K562 (cell line): ENCODE results near the gene PDCD5. TPM values are rescaled to one million over a fixed set of nuclear protein-coding genes. Genes with fewer than 3 reads are reported as not detected.

Source experiments
- BDP1 ChIP-seq: IDR thresholded peaks from 3 replicates; pipeline ENCODE4 v1.6.1; 2011; ENCODE audit not compliant: insufficient read length, insufficient read depth
- CEBPB ChIP-seq: fragments of 450-650 bp; IDR thresholded peaks from 2 replicates; pipeline ENCODE4 v1.6.1; 2016; ENCODE audit warnings: missing genetic modification characterization, missing compliant biosample characterization
- CXXC5 ChIP-seq: fragments of 250-450 bp; sonication (Bioruptor Pico); IDR thresholded peaks from 2 replicates; pipeline ENCODE4 v1.8.0; 2022; ENCODE audit warnings: inconsistent platforms, mild to moderate bottlenecking, moderate library complexity
- FOXK2 ChIP-seq, 2 experiments: fragments of 450-650 bp; IDR thresholded peaks in 1 of 2; conservative IDR thresholded peaks in 1 of 2; 2 replicates each; pipeline ENCODE4 v1.6.1; 2016; ENCODE audit warnings: low read depth in 2 of 2, mild to moderate bottlenecking in 1 of 2
- KLF16 ChIP-seq: IDR thresholded peaks from 2 replicates; pipeline ENCODE4 v1.6.1; 2016; ENCODE audit warnings: antibody characterized with exemption
- SIN3A ChIP-seq, 2 experiments: fragments of 150-350 bp in 1 of 2; IDR thresholded peaks; 2 replicates each; pipeline ENCODE4 v1.6.1; 2011 to 2016; ENCODE audit warnings: borderline replicate concordance in 2 of 2, low read depth in 2 of 2, low read length in 2 of 2, mild to moderate bottlenecking in 2 of 2, moderate library complexity in 2 of 2; ENCODE audit not compliant: control insufficient read depth in 1 of 2
- SMARCC2 ChIP-seq: fragments of 450-650 bp; IDR thresholded peaks from 2 replicates; pipeline ENCODE4 v1.6.1; 2017; ENCODE audit warnings: antibody characterized with exemption, moderate library complexity, mild to moderate bottlenecking, low read depth
- SPI1 ChIP-seq: IDR thresholded peaks from 2 replicates; pipeline ENCODE4 v1.6.1; 2011; ENCODE audit warnings: low read depth, low read length, control low read depth, borderline replicate concordance
- SREBF2 ChIP-seq: sonication (generic); formaldehyde crosslinking; IDR thresholded peaks from 2 replicates; pipeline ENCODE4 v1.4.0; 2020; ENCODE audit warnings: mild to moderate bottlenecking, missing genetic modification reagents
- ZKSCAN8 ChIP-seq: fragments of 200-800 bp; sonication (Bioruptor generic); IDR thresholded peaks from 2 replicates; pipeline ENCODE4 v1.6.1; 2016; ENCODE audit warnings: missing genetic modification characterization, missing compliant biosample characterization
- ZNF3 ChIP-seq: fragments of 250-450 bp; sonication (Bioruptor Pico); IDR thresholded peaks from 2 replicates; pipeline ENCODE4 v1.5.0; 2021; ENCODE audit warnings: mild to moderate bottlenecking, moderate library complexity
- ZNF717 ChIP-seq: fragments of 250-450 bp; sonication (Bioruptor Pico); IDR thresholded peaks from 2 replicates; pipeline ENCODE4 v1.5.0; 2021
- polyA plus RNA-seq, 8 experiments: library from polyadenylated mRNA; depleted of rRNA in 4 of 8; stranded (reverse) in 5 of 8; unstranded in 3 of 8; fragments of >200 nt; fragmentation: Nextera tagmentation in 2 of 8; fragmentation: Illumina TruSeq in 1 of 8; extraction: Ambion mirVana in 2 of 8; extraction: Trizol in 1 of 8; gene quantifications; 2 replicates each; pipeline versions ENCODE4 v1.2.1 to v1.2.3, GENCODE V29; 2011 to 2014; ENCODE audit warnings: inconsistent platforms in 1 of 8, missing spikeins in 1 of 8
- total RNA-seq, 7 experiments: library from RNA; depleted of rRNA in 6 of 7; stranded (reverse); fragments of >200 nt in 6 of 7; fragmentation: Illumina TruSeq in 2 of 7; extraction: Trizol in 2 of 7; gene quantifications; 2 replicates each; pipeline versions ENCODE4 v1.2.1 to v1.2.3, GENCODE V29; 2011 to 2021; ENCODE audit warnings: low replicate concordance in 1 of 7
- TF ChIP-seq, protein P1 (sequence below): fragments of 450-650 bp; IDR thresholded peaks from 2 replicates; pipeline ENCODE4 v1.6.1; 2017; ENCODE audit warnings: antibody characterized with exemption, mild to moderate bottlenecking
- TF ChIP-seq, protein P2 (sequence below): sonication (generic); formaldehyde crosslinking; IDR thresholded peaks from 2 replicates; pipeline ENCODE4 v1.8.1; 2023; ENCODE audit warnings: mild to moderate bottlenecking, missing genetic modification reagents
- TF ChIP-seq, protein P3 (sequence below): fragments of 450-650 bp; IDR thresholded peaks from one replicate; pipeline ENCODE4 v1.6.1; 2018; ENCODE audit warnings: mild to moderate bottlenecking, moderate library complexity; ENCODE audit not compliant: partially characterized antibody
- TF ChIP-seq, protein P4 (sequence below): fragments of 450-650 bp; IDR thresholded peaks from 2 replicates; pipeline ENCODE4 v1.6.1; 2018; ENCODE audit warnings: mild to moderate bottlenecking, low read depth; ENCODE audit not compliant: partially characterized antibody
- TF ChIP-seq, protein P5 (sequence below): IDR thresholded peaks from 2 replicates; pipeline ENCODE4 v1.6.1; 2014; ENCODE audit warnings: antibody characterized with exemption

Gene PDCD5
- total and polyA plus RNA-seq, 9 of the 15 experiments (the other 6 are each of a cell fraction or from before 2014, with no cell fraction given), result 122 to 322 (median 269) TPM

DNA sequence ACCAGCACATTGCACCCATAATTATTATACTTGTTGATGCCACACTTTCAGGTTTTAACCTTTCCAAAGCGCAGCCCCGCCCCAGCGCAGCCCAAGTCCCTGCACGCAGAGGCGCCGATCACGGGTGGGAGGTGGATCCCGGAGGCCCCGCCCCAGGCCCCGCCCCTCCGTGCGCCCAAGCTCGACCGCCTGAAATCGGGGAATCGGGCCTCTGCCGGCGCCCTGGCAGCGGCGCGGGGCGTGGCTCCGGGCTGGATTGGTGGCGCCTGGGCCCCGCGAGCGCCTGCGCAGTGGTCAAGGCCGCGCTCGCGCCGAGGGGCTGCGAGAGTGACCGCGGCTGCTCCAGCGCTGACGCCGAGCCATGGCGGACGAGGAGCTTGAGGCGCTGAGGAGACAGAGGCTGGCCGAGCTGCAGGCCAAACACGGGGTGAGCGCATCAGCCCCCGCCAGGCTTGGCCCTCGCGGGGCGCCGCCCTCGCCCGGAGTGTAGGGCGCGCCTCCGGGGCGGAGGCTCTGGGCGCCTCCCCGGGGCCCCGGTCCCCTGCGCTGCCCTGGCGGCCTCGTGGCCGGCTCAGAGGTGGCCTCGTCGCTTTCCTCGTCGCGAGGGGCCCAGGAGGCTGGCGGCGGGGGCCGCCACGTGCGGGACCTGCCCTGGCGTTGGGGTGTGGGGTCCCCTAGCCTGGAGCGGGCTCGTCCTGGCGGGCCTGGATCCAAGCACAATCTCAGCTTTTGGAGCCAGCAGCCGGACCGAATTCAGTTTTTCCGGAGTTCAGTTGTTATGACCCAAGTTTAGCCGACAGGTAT, at the start of gene PDCD5 (continued):
- TF ChIP-seq, protein P1, sequence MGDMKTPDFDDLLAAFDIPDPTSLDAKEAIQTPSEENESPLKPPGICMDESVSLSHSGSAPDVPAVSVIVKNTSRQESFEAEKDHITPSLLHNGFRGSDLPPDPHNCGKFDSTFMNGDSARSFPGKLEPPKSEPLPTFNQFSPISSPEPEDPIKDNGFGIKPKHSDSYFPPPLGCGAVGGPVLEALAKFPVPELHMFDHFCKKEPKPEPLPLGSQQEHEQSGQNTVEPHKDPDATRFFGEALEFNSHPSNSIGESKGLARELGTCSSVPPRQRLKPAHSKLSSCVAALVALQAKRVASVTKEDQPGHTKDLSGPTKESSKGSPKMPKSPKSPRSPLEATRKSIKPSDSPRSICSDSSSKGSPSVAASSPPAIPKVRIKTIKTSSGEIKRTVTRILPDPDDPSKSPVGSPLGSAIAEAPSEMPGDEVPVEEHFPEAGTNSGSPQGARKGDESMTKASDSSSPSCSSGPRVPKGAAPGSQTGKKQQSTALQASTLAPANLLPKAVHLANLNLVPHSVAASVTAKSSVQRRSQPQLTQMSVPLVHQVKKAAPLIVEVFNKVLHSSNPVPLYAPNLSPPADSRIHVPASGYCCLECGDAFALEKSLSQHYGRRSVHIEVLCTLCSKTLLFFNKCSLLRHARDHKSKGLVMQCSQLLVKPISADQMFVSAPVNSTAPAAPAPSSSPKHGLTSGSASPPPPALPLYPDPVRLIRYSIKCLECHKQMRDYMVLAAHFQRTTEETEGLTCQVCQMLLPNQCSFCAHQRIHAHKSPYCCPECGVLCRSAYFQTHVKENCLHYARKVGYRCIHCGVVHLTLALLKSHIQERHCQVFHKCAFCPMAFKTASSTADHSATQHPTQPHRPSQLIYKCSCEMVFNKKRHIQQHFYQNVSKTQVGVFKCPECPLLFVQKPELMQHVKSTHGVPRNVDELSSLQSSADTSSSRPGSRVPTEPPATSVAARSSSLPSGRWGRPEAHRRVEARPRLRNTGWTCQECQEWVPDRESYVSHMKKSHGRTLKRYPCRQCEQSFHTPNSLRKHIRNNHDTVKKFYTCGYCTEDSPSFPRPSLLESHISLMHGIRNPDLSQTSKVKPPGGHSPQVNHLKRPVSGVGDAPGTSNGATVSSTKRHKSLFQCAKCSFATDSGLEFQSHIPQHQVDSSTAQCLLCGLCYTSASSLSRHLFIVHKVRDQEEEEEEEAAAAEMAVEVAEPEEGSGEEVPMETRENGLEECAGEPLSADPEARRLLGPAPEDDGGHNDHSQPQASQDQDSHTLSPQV, result peak; percentile 72
- TF ChIP-seq, protein P2, sequence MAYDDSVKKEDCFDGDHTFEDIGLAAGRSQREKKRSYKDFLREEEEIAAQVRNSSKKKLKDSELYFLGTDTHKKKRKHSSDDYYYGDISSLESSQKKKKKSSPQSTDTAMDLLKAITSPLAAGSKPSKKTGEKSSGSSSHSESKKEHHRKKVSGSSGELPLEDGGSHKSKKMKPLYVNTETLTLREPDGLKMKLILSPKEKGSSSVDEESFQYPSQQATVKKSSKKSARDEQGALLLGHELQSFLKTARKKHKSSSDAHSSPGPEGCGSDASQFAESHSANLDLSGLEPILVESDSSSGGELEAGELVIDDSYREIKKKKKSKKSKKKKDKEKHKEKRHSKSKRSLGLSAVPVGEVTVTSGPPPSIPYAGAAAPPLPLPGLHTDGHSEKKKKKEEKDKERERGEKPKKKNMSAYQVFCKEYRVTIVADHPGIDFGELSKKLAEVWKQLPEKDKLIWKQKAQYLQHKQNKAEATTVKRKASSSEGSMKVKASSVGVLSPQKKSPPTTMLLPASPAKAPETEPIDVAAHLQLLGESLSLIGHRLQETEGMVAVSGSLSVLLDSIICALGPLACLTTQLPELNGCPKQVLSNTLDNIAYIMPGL, result 0 out of 2 replicates have a peak, but pooled peaks have one; percentile 70
- no peak for TF ChIP-seq CEBPB (tag)
- no peak for TF ChIP-seq SPI1
- no peak for TF ChIP-seq ZNF3 (CRISPR knock-in tag)
- TF ChIP-seq, protein P3, sequence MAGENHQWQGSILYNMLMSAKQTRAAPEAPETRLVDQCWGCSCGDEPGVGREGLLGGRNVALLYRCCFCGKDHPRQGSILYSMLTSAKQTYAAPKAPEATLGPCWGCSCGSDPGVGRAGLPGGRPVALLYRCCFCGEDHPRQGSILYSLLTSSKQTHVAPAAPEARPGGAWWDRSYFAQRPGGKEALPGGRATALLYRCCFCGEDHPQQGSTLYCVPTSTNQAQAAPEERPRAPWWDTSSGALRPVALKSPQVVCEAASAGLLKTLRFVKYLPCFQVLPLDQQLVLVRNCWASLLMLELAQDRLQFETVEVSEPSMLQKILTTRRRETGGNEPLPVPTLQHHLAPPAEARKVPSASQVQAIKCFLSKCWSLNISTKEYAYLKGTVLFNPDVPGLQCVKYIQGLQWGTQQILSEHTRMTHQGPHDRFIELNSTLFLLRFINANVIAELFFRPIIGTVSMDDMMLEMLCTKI, result no peak
- no peak for TF ChIP-seq KLF16
- no peak for TF ChIP-seq ZNF717 (CRISPR knock-in tag)
- TF ChIP-seq FOXK2 (conservative IDR thresholded peaks at IDR 0.05 in 1 of 2, IDR thresholded peaks at IDR 0.05 in 1 of 2; ENCODE audit: low read depth in 2 of 2), result 0 out of 4 replicates have a peak, but pooled peaks of 1 of the 2 experiments have one; percentile 34
- no peak for TF ChIP-seq ZKSCAN8 (CRISPR knock-in tag)
- no peak for TF ChIP-seq SREBF2
- TF ChIP-seq, protein P4, sequence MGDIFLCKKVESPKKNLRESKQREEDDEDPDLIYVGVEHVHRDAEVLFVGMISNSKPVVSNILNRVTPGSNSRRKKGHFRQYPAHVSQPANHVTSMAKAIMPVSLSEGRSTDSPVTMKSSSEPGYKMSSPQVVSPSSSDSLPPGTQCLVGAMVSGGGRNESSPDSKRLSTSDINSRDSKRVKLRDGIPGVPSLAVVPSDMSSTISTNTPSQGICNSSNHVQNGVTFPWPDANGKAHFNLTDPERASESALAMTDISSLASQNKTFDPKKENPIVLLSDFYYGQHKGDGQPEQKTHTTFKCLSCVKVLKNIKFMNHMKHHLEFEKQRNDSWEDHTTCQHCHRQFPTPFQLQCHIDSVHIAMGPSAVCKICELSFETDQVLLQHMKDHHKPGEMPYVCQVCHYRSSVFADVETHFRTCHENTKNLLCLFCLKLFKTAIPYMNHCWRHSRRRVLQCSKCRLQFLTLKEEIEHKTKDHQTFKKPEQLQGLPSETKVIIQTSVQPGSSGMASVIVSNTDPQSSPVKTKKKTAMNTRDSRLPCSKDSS, result no peak
- TF ChIP-seq SMARCC2, result no peak
- peak; percentile 73 for TF ChIP-seq CXXC5 (CRISPR knock-in tag)
- peak; percentile 48 to 76; a peak in 1 of 4 replicates for TF ChIP-seq SIN3A (IDR thresholded peaks at IDR 0.05; ENCODE audit: borderline replicate concordance in 2 of 2, control insufficient read depth in 1 of 2, low read depth in 2 of 2, low read length in 2 of 2)
- TF ChIP-seq BDP1, result no peak
- TF ChIP-seq, protein P5, sequence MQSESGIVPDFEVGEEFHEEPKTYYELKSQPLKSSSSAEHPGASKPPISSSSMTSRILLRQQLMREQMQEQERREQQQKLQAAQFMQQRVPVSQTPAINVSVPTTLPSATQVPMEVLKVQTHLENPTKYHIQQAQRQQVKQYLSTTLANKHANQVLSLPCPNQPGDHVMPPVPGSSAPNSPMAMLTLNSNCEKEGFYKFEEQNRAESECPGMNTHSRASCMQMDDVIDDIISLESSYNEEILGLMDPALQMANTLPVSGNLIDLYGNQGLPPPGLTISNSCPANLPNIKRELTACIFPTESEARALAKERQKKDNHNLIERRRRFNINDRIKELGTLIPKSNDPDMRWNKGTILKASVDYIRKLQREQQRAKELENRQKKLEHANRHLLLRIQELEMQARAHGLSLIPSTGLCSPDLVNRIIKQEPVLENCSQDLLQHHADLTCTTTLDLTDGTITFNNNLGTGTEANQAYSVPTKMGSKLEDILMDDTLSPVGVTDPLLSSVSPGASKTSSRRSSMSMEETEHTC, result no peak
